Neural cell (in vitro differentiated cells): Measurements from ENCODE around the gene CNOT3. TPM values are rescaled to one million over a fixed set of nuclear protein-coding genes. Genes with fewer than 3 reads are reported as not detected.

Source experiments
- H2AFZ ChIP-seq: fragments of 200-600, 300-800 bp; sonication (generic), shearing (Covaris generic); 2 replicates; pipeline ENCODE4 v1.6.0; 2014; ENCODE audit warnings: low read depth, mild to moderate bottlenecking, antibody characterized with exemption, low read length, moderate library complexity
- H3F3A ChIP-seq: fragments of 200-600 bp; shearing (Covaris generic); 2 replicates; pipeline ENCODE4 v1.6.1; 2016; ENCODE audit warnings: mild to moderate bottlenecking, moderate library complexity, mixed read lengths, antibody characterized with exemption, low read length; ENCODE audit not compliant: insufficient read depth, poor library complexity, severe bottlenecking
- H3K27ac ChIP-seq: fragments of 200-600, 300-800 bp; sonication (generic), shearing (Covaris generic); 2 replicates; pipeline ENCODE4 v1.5.1; 2014; ENCODE audit warnings: mild to moderate bottlenecking, low read length, moderate library complexity
- H3K27me3 ChIP-seq: fragments of 300-800, 200-600 bp; sonication (generic), shearing (Covaris generic); 2 replicates; pipeline ENCODE4 v1.6.0; 2014; ENCODE audit warnings: mild to moderate bottlenecking, low read depth, low read length, moderate library complexity; ENCODE audit not compliant: insufficient read depth
- H3K36me3 ChIP-seq: fragments of 300-800, 200-600 bp; sonication (generic), shearing (Covaris generic); 2 replicates; pipeline ENCODE4 v1.5.1; 2014; ENCODE audit warnings: mild to moderate bottlenecking, antibody characterized with exemption, low read length, moderate library complexity; ENCODE audit not compliant: insufficient read depth
- H3K4me2 ChIP-seq: fragments of 300-800, 200-600 bp; sonication (generic), shearing (Covaris generic); 2 replicates; pipeline ENCODE4 v1.6.0; 2014; ENCODE audit warnings: mild to moderate bottlenecking, low read length
- H3K4me3 ChIP-seq: fragments of 300-800, 200-600 bp; sonication (generic), shearing (Covaris generic); 2 replicates; pipeline ENCODE4 v1.5.1; 2014; ENCODE audit warnings: mild to moderate bottlenecking, low read length, moderate library complexity
- H3K79me2 ChIP-seq: fragments of 200-600 bp; shearing (Covaris generic); replicated peaks from 2 replicates; pipeline ENCODE4 v1.6.0; 2014; ENCODE audit warnings: mild to moderate bottlenecking, low read length, moderate library complexity; ENCODE audit not compliant: insufficient read depth
- H3K9ac ChIP-seq: fragments of 300-800, 200-600 bp; sonication (generic), shearing (Covaris generic); 2 replicates; pipeline ENCODE4 v1.6.1; 2016; ENCODE audit warnings: mild to moderate bottlenecking, low read length, mixed read lengths
- H3K9me2 ChIP-seq: fragments of 200-600 bp; shearing (Covaris generic); 2 replicates; pipeline ENCODE4 v1.6.1; 2016; ENCODE audit warnings: mild to moderate bottlenecking, low read length, mixed read lengths; ENCODE audit not compliant: insufficient read depth
- H3K9me3 ChIP-seq: fragments of 200-600, 300-800 bp; sonication (generic), shearing (Covaris generic); 2 replicates; pipeline ENCODE4 v1.6.1; 2016; ENCODE audit warnings: mild to moderate bottlenecking, mixed run types, low read length, moderate library complexity, mixed read lengths
- H4K20me1 ChIP-seq: fragments of 200-600 bp; shearing (Covaris generic); 2 replicates; pipeline ENCODE4 v1.6.1; 2016; ENCODE audit warnings: mild to moderate bottlenecking, mixed run types; ENCODE audit not compliant: insufficient read depth
- CTCF ChIP-seq: fragments of 450-650 bp; IDR thresholded peaks from 2 replicates; pipeline ENCODE4 v1.5.1; 2014; ENCODE audit warnings: antibody characterized with exemption, mild to moderate bottlenecking, moderate library complexity; ENCODE audit not compliant: poor library complexity, severe bottlenecking
- EP300 ChIP-seq: fragments of 450-650 bp; conservative IDR thresholded peaks from 2 replicates; pipeline ENCODE4 v1.6.1; 2014; ENCODE audit warnings: antibody characterized with exemption, mild to moderate bottlenecking, moderate library complexity; ENCODE audit not compliant: poor library complexity, severe bottlenecking
- EZH2 ChIP-seq: fragments of 200-600, 300-800 bp; shearing (Covaris generic), sonication (generic); IDR thresholded peaks from 2 replicates; pipeline ENCODE4 v1.6.1; 2014; ENCODE audit warnings: antibody characterized with exemption, low read length, borderline replicate concordance, mild to moderate bottlenecking; ENCODE audit not compliant: insufficient read depth, poor library complexity, severe bottlenecking
- MXI1 ChIP-seq: fragments of 450-650 bp; conservative IDR thresholded peaks from 2 replicates; pipeline ENCODE4 v1.6.1; 2014; ENCODE audit warnings: antibody characterized with exemption, mild to moderate bottlenecking; ENCODE audit not compliant: poor library complexity, severe bottlenecking
- POLR2AphosphoS5 ChIP-seq: IDR thresholded peaks from 2 replicates; pipeline ENCODE4 v1.6.1; 2012
- RAD21 ChIP-seq: fragments of 450-650 bp; conservative IDR thresholded peaks from 2 replicates; pipeline ENCODE4 v1.6.1; 2014; ENCODE audit warnings: antibody characterized with exemption, mild to moderate bottlenecking, moderate library complexity
- REST ChIP-seq: IDR thresholded peaks from 2 replicates; pipeline ENCODE4 v1.6.1; 2012; ENCODE audit warnings: borderline replicate concordance
- SMC3 ChIP-seq: fragments of 450-650 bp; conservative IDR thresholded peaks from 2 replicates; pipeline ENCODE4 v1.6.1; 2014; ENCODE audit warnings: antibody characterized with exemption, mild to moderate bottlenecking, moderate library complexity; ENCODE audit not compliant: poor library complexity
- TAF1 ChIP-seq: IDR thresholded peaks from 2 replicates; pipeline ENCODE4 v1.6.1; 2012; ENCODE audit warnings: low read depth
- polyA plus RNA-seq: library from polyadenylated mRNA; depleted of rRNA; stranded (reverse); fragments of >200 nt; gene quantifications from 2 replicates; pipeline ENCODE4 v1.2.3, GENCODE V29; 2014

CNOT3 gene
- polyA plus RNA-seq, 1 donor from 2014 or later: 7.6 TPM

- Histone ChIP-seq H3K9ac (no peak overlapping the region), H3K36me3 (no peaks in the 10 kb centered on the region), H3F3A (no peaks in the 10 kb centered on the region), H3K4me3 (no peak overlapping the region), H3K27ac (no peak overlapping the region), H3K9me2 (no peaks in the 10 kb centered on the region), H4K20me1 (no peaks in the 10 kb centered on the region), H3K4me2 (no peak overlapping the region), H3K27me3 (no peaks in the 10 kb centered on the region), H3K79me2 (no peaks in the 10 kb centered on the region), H3K9me3 (no peaks in the 10 kb centered on the region), H2AFZ (no peak overlapping the region)
- TF ChIP-seq CTCF: no peak
Measured at GRCh38 chr19:54127688-54128440, 9.7 kb upstream of the CNOT3 start.

- no peaks in the 10 kb centered on the region for H3K79me2 ChIP-seq
Measured at GRCh38 chr19:54128441-54128725, 9.2 kb upstream of the CNOT3 start.

More at GRCh38 chr19:54128441-54128725, 9.2 kb upstream of the CNOT3 start:
- Histone ChIP-seq H3K9ac (no peak overlapping the region), H3K4me2 (no peak overlapping the region), H3K9me3 (no peaks in the 10 kb centered on the region), H3K36me3 (no peaks in the 10 kb centered on the region), H3K9me2 (no peaks in the 10 kb centered on the region), H3K27ac (no peak overlapping the region), H3K4me3 (no peak overlapping the region), H4K20me1 (no peaks in the 10 kb centered on the region), H2AFZ (no peak overlapping the region), H3F3A (no peaks in the 10 kb centered on the region), H3K27me3 (no peaks in the 10 kb centered on the region)
- TF ChIP-seq REST (no peak), EP300 (no peak), CTCF (no peak), POLR2AphosphoS5 (no peak), SMC3 (no peak), RAD21 (no peak), TAF1 (no peak), EZH2 (no peak), MXI1 (no peak)
